WTC11 (cell line): ENCODE measurements around the gene FLT3LG. TPM values are rescaled to one million over a fixed set of nuclear protein-coding genes. Genes with fewer than 3 reads are reported as not detected.

Experiments used
- ATAC-seq: fragments of 200-7000 bp; cut with Tn5 transposase; 2 replicates; pipeline ENCODE4 v1.10.0; 2021; ENCODE audit warnings: mild to moderate bottlenecking, moderate library complexity
- CTCF ChIA-PET: fragments of 300-600 bp; sonication (Branson Sonifier 250); formaldehyde crosslinking; loops from one replicate; lab custom pipeline; 2021; ENCODE audit warnings: antibody characterized with exemption; lab: Charles Lee
- POLR2A ChIA-PET: fragments of 350-600 bp; sonication (Branson Sonifier 250); formaldehyde crosslinking; loops from one replicate; lab custom pipeline; 2021; ENCODE audit warnings: antibody characterized with exemption; lab: Charles Lee
- DNase-seq: peaks from one replicate; pipeline ENCODE4 v3.0.0; 2021; ENCODE audit warnings: low spot score
- H3K27ac Mint-ChIP-seq: 2 replicates; pipeline ENCODE4 v1.8.0; 2021; ENCODE audit warnings: mixed read lengths
- H3K27me3 Mint-ChIP-seq: 2 replicates; pipeline ENCODE4 v1.8.0; 2021; ENCODE audit warnings: low read depth, mild to moderate bottlenecking, moderate library complexity, mixed read lengths
- H3K36me3 Mint-ChIP-seq: 2 replicates; pipeline ENCODE4 v1.8.0; 2021; ENCODE audit warnings: mixed read lengths
- H3K4me1 Mint-ChIP-seq: 2 replicates; pipeline ENCODE4 v1.8.0; 2022; ENCODE audit warnings: mixed read lengths
- H3K4me3 Mint-ChIP-seq: 2 replicates; pipeline ENCODE4 v1.8.0; 2021; ENCODE audit warnings: mild to moderate bottlenecking, moderate library complexity, mixed read lengths
- H3K9me3 Mint-ChIP-seq: 2 replicates; pipeline ENCODE4 v1.8.0; 2021; ENCODE audit warnings: mixed read lengths
- AFF4 ChIP-seq: sonication (generic); formaldehyde crosslinking; IDR thresholded peaks from 2 replicates; pipeline ENCODE4 v1.8.1; 2023; ENCODE audit warnings: mild to moderate bottlenecking, missing genetic modification reagents, borderline replicate concordance
- ATF3 ChIP-seq: sonication (generic); formaldehyde crosslinking; conservative IDR thresholded peaks from 2 replicates; pipeline ENCODE4 v1.8.1; 2022; ENCODE audit warnings: mild to moderate bottlenecking, missing genetic modification reagents
- E2F4 ChIP-seq: sonication (generic); formaldehyde crosslinking; IDR thresholded peaks from 2 replicates; pipeline ENCODE4 v1.8.1; 2022; ENCODE audit warnings: low read depth, mild to moderate bottlenecking, moderate library complexity, missing genetic modification reagents, borderline replicate concordance
- ETV6 ChIP-seq: sonication (generic); formaldehyde crosslinking; IDR thresholded peaks from 2 replicates; pipeline ENCODE4 v1.8.1; 2022; ENCODE audit warnings: mild to moderate bottlenecking, missing genetic modification reagents
- FOXP4 ChIP-seq: sonication (generic); formaldehyde crosslinking; IDR thresholded peaks from 2 replicates; pipeline ENCODE4 v1.8.0; 2022; ENCODE audit warnings: mild to moderate bottlenecking, missing genetic modification reagents
- HMGA2 ChIP-seq: fragments of 250-450 bp; sonication (Bioruptor Pico); IDR thresholded peaks from 2 replicates; pipeline ENCODE4 v1.4.0; 2021; ENCODE audit warnings: mild to moderate bottlenecking, moderate library complexity
- MYBL2 ChIP-seq: sonication (generic); formaldehyde crosslinking; IDR thresholded peaks from 2 replicates; pipeline ENCODE4 v1.8.1; 2023; ENCODE audit warnings: mild to moderate bottlenecking, moderate library complexity, missing genetic modification reagents
- ZBTB43 ChIP-seq: sonication (generic); formaldehyde crosslinking; IDR thresholded peaks from 2 replicates; pipeline ENCODE4 v1.8.1; 2023; ENCODE audit warnings: mild to moderate bottlenecking, missing genetic modification reagents
- ZNF232 ChIP-seq: sonication (generic); formaldehyde crosslinking; IDR thresholded peaks from 2 replicates; pipeline ENCODE4 v1.8.0; 2022; ENCODE audit warnings: mild to moderate bottlenecking, missing genetic modification reagents
- ZNF281 ChIP-seq: sonication (generic); formaldehyde crosslinking; IDR thresholded peaks from 2 replicates; pipeline ENCODE4 v1.8.0; 2023; ENCODE audit warnings: mild to moderate bottlenecking, missing genetic modification reagents
- ZNF396 ChIP-seq: fragments of 250-450 bp; sonication (Bioruptor Pico); IDR thresholded peaks from 2 replicates; pipeline ENCODE4 v1.8.0; 2021; ENCODE audit warnings: mild to moderate bottlenecking, moderate library complexity, borderline replicate concordance
- ZNF512 ChIP-seq: sonication (generic); formaldehyde crosslinking; IDR thresholded peaks from 2 replicates; pipeline ENCODE4 v1.8.1; 2022; ENCODE audit warnings: missing genetic modification reagents, borderline replicate concordance
- total RNA-seq: library from RNA; stranded (reverse); gene quantifications from 3 replicates; pipeline ENCODE4 v1.2.3, GENCODE V29; 2021

Gene FLT3LG
- total RNA-seq, 1 experiment from 2014 or later = 2.9 TPM

- H3K9me3 Mint-ChIP-seq = no peaks in the 10 kb centered on the region
- ChIA-PET POLR2A (interaction anchor here (0.8 kb wide), 1 partner anchor 10 kb away, joined by 4 read pairs; no protein-coding TSS in a partner anchor), CTCF (interaction anchor here (0.7 to 1.5 kb wide), 5 partner anchors 10 to 33 kb away, joined by 3 to 4 read pairs (median 3); no protein-coding TSS in a partner anchor)
- ATAC-seq = no peak
- TF ChIP-seq FOXP4 (CRISPR knock-in tag) (no peak), ZNF396 (CRISPR knock-in tag) (no peak), ZNF281 (CRISPR knock-in tag) (no peak), ZNF232 (CRISPR knock-in tag) (no peak), HMGA2 (CRISPR knock-in tag) (no peak), ETV6 (no peak), ZNF512 (no peak), E2F4 (no peak)
- TF ChIP-seq, all 79 proteins: peak for 0
- Mint-ChIP-seq H3K4me1 (peaks cover 15% of the 10 kb centered on the region), H3K4me3 (no peak overlapping the region), H3K36me3 (peaks cover 13% of the 10 kb centered on the region), H3K27ac (peak overlapping the region; percentile 72), H3K27me3 (peaks cover 15% of the 10 kb centered on the region)
- no peak for DNase-seq
These were observed 50.9 kb downstream of the FLT3LG start for GRCh38 chr19:49524812-49525455.

GRCh38 chr19:49528211-49528771 is 54.3 kb downstream of the FLT3LG start:
- Mint-ChIP-seq H3K4me1 (peaks cover 21% of the 10 kb centered on the region), H3K27me3 (peaks cover 19% of the 10 kb centered on the region), H3K9me3 (no peaks in the 10 kb centered on the region), H3K27ac (no peak overlapping the region), H3K4me3 (peak overlapping the region; percentile 70), H3K36me3 (peaks cover 9% of the 10 kb centered on the region)
- POLR2A ChIA-PET = interaction anchor here (0.7 to 1.1 kb wide), 4 partner anchors 14 to 147 kb away, joined by 4 to 6 read pairs (median 4); partner anchors contain the start of genes FCGRT, NOSIP and PRRG2
- CTCF ChIA-PET = interaction anchor here (0.8 to 2.2 kb wide), 12 partner anchors 11 to 149 kb away, joined by 3 to 27 read pairs (median 4); partner anchors contain the start of genes FCGRT, PRMT1 and RRAS
- DNase-seq (peak; percentile 26), ATAC-seq (peak; percentile 25; the same call in 1 of the 2 replicates)
- no peak for TF ChIP-seq FOXP4 (CRISPR knock-in tag)
- 0 out of 2 replicates have a peak, but pooled peaks have one; percentile 17 for TF ChIP-seq ATF3 (CRISPR knock-in tag)
- TF ChIP-seq ZBTB43 = no peak
- TF ChIP-seq AFF4 = no peak
- TF ChIP-seq MYBL2 (CRISPR knock-in tag) = no peak
- no peak for TF ChIP-seq ZNF396 (CRISPR knock-in tag)
- TF ChIP-seq, all 79 proteins: peak for 1
